Type B pancreatic cell (in vitro differentiated cells): ENCODE results near the gene CSF2RB. TPM values are rescaled to one million over a fixed set of nuclear protein-coding genes. Genes with fewer than 3 reads are reported as not detected.
"Not testable (repeated sequence)": the region's sequence is repeated elsewhere in the genome, so short reads cannot be mapped to it uniquely, and the experiment has no call there.

ENCODE experiments used
- DNase-seq: peaks from one replicate; pipeline ENCODE4 v3.0.0; 2021; ENCODE audit warnings: mixed read lengths; ENCODE audit not compliant: unreplicated experiment; ENCODE audit errors: extremely low spot score
- H3K27ac Mint-ChIP-seq: 2 replicates; pipeline ENCODE4 v1.8.0; 2021; ENCODE audit warnings: mild to moderate bottlenecking, mixed read lengths
- H3K27me3 Mint-ChIP-seq: 2 replicates; pipeline ENCODE4 v1.8.0; 2021; ENCODE audit warnings: mixed read lengths
- H3K36me3 Mint-ChIP-seq: 2 replicates; pipeline ENCODE4 v1.8.0; 2021; ENCODE audit warnings: mixed read lengths
- H3K4me1 Mint-ChIP-seq: one replicate; pipeline ENCODE4 v1.8.0; 2021; ENCODE audit warnings: mixed read lengths; ENCODE audit not compliant: unreplicated experiment
- H3K4me3 Mint-ChIP-seq: 2 replicates; pipeline ENCODE4 v1.8.0; 2021; ENCODE audit warnings: mild to moderate bottlenecking, mixed read lengths
- H3K9me3 Mint-ChIP-seq: 2 replicates; pipeline ENCODE4 v1.8.0; 2021; ENCODE audit warnings: mixed read lengths
- total RNA-seq: library from RNA; stranded (reverse); gene quantifications from 2 replicates; pipeline ENCODE4 v1.2.1, GENCODE V29; 2021; ENCODE audit warnings: low replicate concordance
- TF ChIP-seq, protein P1 (sequence below): fragments of 200-600 bp; sonication (generic); conservative IDR thresholded peaks from 2 replicates; pipeline ENCODE4 v1.5.0; 2021; ENCODE audit warnings: antibody characterized with exemption, mild to moderate bottlenecking

CSF2RB gene
- total RNA-seq, 1 donor from 2014 or later: 0.72 TPM

DNA sequence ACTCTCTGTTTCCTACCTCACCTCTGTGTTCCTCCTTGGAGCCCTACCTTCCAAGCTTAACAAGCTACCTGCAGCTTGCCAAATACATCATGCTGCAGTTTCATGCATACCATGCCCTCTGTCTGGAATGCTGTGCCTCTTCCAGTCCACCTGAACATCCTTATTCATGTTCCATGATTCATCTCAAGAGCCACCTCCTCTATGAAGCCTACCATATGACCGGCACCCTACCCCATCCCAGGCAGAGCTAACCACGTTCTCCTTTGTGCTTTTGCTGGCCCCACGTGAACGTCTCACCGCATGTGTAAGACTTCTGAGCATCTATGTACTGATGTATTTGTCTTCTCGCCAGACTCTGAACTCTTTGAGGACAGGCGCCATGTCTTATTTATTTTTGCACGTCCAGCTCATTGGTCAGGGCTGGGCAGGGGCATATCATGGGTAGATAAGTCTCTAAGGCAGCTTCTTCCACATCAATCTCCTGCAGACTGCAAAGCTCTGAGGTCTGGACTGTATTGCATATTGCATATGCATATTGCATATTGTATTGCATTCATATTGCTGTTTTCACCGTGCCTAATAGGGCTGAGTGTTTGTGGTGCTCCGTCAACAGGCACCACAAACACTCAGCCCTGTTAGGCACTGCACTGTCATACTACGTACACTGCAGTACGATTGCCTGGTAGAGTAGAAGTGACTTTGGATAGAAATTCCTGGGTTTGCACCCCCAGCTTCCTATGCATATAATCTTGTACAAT is 74.8 kb downstream of the CSF2RB start:
- DNase-seq: no peak
- H3K36me3 Mint-ChIP-seq: no peaks in the 10 kb centered on the region
- H3K27ac Mint-ChIP-seq: no peak overlapping the region
- no peak overlapping the region for H3K4me3 Mint-ChIP-seq
- H3K27me3 Mint-ChIP-seq: peaks cover 67% of the 10 kb centered on the region
- TF ChIP-seq, protein P1, sequence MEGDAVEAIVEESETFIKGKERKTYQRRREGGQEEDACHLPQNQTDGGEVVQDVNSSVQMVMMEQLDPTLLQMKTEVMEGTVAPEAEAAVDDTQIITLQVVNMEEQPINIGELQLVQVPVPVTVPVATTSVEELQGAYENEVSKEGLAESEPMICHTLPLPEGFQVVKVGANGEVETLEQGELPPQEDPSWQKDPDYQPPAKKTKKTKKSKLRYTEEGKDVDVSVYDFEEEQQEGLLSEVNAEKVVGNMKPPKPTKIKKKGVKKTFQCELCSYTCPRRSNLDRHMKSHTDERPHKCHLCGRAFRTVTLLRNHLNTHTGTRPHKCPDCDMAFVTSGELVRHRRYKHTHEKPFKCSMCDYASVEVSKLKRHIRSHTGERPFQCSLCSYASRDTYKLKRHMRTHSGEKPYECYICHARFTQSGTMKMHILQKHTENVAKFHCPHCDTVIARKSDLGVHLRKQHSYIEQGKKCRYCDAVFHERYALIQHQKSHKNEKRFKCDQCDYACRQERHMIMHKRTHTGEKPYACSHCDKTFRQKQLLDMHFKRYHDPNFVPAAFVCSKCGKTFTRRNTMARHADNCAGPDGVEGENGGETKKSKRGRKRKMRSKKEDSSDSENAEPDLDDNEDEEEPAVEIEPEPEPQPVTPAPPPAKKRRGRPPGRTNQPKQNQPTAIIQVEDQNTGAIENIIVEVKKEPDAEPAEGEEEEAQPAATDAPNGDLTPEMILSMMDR: no peak
- no peaks in the 10 kb centered on the region for H3K4me1 Mint-ChIP-seq
- peaks cover 13% of the 10 kb centered on the region for H3K9me3 Mint-ChIP-seq

DNA sequence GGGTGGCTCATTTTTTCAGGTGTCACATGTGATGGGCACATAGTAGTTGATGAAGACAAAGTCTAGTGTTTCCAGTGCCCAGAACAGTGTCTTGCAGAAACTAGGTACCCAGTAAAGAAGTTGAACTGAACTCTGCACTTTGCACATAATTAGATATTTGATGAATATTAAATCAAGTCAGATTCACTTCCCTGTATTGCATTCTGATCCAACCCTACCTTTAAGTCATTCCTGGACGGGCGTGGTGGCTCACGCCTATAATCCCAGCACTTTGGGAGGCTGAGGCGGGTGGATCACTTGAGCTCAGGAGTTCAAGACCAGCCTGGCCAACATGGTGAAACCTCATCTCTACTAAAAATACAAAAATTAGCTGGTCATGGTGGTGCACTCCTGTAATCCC is 75.6 kb downstream of the CSF2RB start:
- Mint-ChIP-seq H3K27me3 (peaks cover 62% of the 10 kb centered on the region), H3K9me3 (peaks cover 13% of the 10 kb centered on the region)
- H3K4me3 Mint-ChIP-seq, DNase-seq, H3K4me1 Mint-ChIP-seq, H3K27ac Mint-ChIP-seq, H3K36me3 Mint-ChIP-seq: not testable (repeated sequence)

Other genes with a start within 250 kb of the CSF2RB start
- gene CACNG2, start 209.9 kb upstream of the CSF2RB start, total RNA-seq: not detected in 2 replicates
- gene IFT27, start 137.5 kb upstream of the CSF2RB start, total RNA-seq: 35.4 and 46.6 TPM in 2 replicates
- gene PVALB, start 96.6 kb upstream of the CSF2RB start, total RNA-seq: 0.75 TPM in 1 of 2 replicates, not detected in the other
- gene NCF4, start 52.6 kb upstream of the CSF2RB start, total RNA-seq: 0.59 TPM in 1 of 2 replicates, not detected in the other
- 30.8 and 34.0 TPM in 2 replicates for gene TST, start 105.8 kb downstream of the CSF2RB start, total RNA-seq
- 56.6 and 71.3 TPM in 2 replicates for gene MPST, start 106.1 kb downstream of the CSF2RB start, total RNA-seq
- 11.1 and 53.7 TPM in 2 replicates for gene KCTD17, start 138.1 kb downstream of the CSF2RB start, total RNA-seq
- gene TMPRSS6, start 196.1 kb downstream of the CSF2RB start, total RNA-seq: 7.6 and 14.3 TPM in 2 replicates
- 0.12 and 0.68 TPM in 2 replicates for gene IL2RB, start 236.3 kb downstream of the CSF2RB start, total RNA-seq